Cardiac muscle cell (in vitro differentiated cells and primary cell): ENCODE measurements around the gene ZNF770. TPM values are rescaled to one million over a fixed set of nuclear protein-coding genes. Genes with fewer than 3 reads are reported as not detected.
A peak's percentile ranks its signal among the peaks of the same experiment; 100 is the strongest.

Experiments
- DNase-seq, 2 donors: peaks; one replicate each; pipeline versions ENCODE4 v3.0.0 to v3.0.0-alpha.2; 2010 to 2017; ENCODE audit warnings: low read depth in 1 of 2, low spot score in 1 of 2
- H3K27ac ChIP-seq: fragments of 200-600 bp; sonication (generic); 2 replicates; pipeline ENCODE4 v1.5.1; 2016
- H3K27me3 ChIP-seq: fragments of 200-600 bp; sonication (generic); 2 replicates; pipeline ENCODE4 v1.6.0; 2016; ENCODE audit warnings: control low read depth
- H3K36me3 ChIP-seq: fragments of 200-600 bp; sonication (generic); 2 replicates; pipeline ENCODE4 v1.5.1; 2016; ENCODE audit warnings: control low read depth
- H3K4me1 ChIP-seq: fragments of 200-600 bp; sonication (generic); 2 replicates; pipeline ENCODE4 v1.8.1; 2017; ENCODE audit warnings: low read depth, mild to moderate bottlenecking, mixed run types
- H3K4me3 ChIP-seq: fragments of 200-600 bp; sonication (generic); 2 replicates; pipeline ENCODE4 v1.5.1; 2016; ENCODE audit warnings: mild to moderate bottlenecking
- H3K9me3 ChIP-seq: fragments of 200-600 bp; sonication (generic); 2 replicates; pipeline ENCODE4 v1.5.1; 2017; ENCODE audit warnings: low read depth, mild to moderate bottlenecking, control low read depth
- polyA plus RNA-seq: library from polyadenylated mRNA; unstranded; fragments of >200 nt; fragmentation: Nextera tagmentation; extraction: Ambion mirVana; gene quantifications from 2 replicates; pipeline ENCODE4 v1.2.1, GENCODE V29; 2016
- total RNA-seq: library from RNA; depleted of rRNA; stranded (reverse); fragments of >200 nt; gene quantifications from 2 replicates; pipeline ENCODE4 v1.2.3, GENCODE V29; 2016
- TF ChIP-seq, protein P1 (sequence below): IDR thresholded peaks from 2 replicates; pipeline ENCODE4 v1.5.1; 2012; ENCODE audit warnings: low read depth, mild to moderate bottlenecking, low read length

ZNF770 gene
- total and polyA plus RNA-seq, 2 experiments from 2014 or later = 28.9 to 53.8 TPM

- TF ChIP-seq, protein P1, sequence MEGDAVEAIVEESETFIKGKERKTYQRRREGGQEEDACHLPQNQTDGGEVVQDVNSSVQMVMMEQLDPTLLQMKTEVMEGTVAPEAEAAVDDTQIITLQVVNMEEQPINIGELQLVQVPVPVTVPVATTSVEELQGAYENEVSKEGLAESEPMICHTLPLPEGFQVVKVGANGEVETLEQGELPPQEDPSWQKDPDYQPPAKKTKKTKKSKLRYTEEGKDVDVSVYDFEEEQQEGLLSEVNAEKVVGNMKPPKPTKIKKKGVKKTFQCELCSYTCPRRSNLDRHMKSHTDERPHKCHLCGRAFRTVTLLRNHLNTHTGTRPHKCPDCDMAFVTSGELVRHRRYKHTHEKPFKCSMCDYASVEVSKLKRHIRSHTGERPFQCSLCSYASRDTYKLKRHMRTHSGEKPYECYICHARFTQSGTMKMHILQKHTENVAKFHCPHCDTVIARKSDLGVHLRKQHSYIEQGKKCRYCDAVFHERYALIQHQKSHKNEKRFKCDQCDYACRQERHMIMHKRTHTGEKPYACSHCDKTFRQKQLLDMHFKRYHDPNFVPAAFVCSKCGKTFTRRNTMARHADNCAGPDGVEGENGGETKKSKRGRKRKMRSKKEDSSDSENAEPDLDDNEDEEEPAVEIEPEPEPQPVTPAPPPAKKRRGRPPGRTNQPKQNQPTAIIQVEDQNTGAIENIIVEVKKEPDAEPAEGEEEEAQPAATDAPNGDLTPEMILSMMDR = no peak
- Histone ChIP-seq H3K36me3 (peaks cover 4% of the 10 kb centered on the region), H3K27me3 (no peaks in the 10 kb centered on the region), H3K4me1 (peaks cover 23% of the 10 kb centered on the region), H3K27ac (peak overlapping the region; percentile 98), H3K9me3 (no peaks in the 10 kb centered on the region), H3K4me3 (peak overlapping the region; percentile 83)
- DNase-seq = no peak
Measured at GRCh38 chr15:34987609-34988026, 469 bp downstream of the ZNF770 start.

DNA sequence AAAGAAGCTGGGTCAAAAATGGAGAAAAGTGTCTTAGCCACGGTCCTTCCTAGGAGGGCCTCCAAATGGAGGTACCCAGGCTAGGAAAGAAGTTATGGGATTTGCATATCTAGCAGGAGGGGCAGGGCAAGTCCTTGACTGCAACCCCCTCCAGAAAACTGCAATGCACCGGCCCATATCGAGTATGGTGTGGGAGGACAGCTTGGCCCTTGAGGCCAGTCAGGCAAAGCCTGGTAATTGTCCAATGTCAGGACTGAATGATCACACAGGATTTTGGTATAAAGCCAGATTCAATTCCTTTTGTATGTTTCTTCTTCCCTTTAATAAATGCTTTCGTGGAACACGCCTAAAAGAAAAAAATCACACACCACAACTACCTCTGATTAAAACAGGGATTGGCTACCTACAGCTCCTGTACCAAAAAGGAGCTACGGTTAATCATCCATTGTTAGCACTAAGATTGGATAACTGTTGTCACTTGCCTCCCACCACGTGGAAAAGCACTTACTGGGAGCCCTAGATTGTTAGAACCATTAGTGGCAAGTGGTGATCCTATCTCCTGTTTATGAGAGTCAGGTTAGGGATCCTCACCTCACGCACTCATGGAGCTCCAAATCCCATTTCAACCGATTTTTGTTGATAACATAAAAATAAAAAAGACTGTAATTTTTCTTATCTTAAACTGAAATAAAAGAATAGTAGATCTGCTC is 1.2 kb downstream of the ZNF770 start:
- TF ChIP-seq, protein P1 = no peak
- H3K4me1 ChIP-seq = peaks cover 23% of the 10 kb centered on the region
- H3K9me3 ChIP-seq = no peaks in the 10 kb centered on the region
- peak overlapping the region; percentile 83 for H3K4me3 ChIP-seq
- H3K27ac ChIP-seq = peak overlapping the region; percentile 98
- DNase-seq = peak in 1 of 2 donors; percentile 30
- H3K36me3 ChIP-seq = peaks cover 8% of the 10 kb centered on the region
- no peaks in the 10 kb centered on the region for H3K27me3 ChIP-seq

DNA sequence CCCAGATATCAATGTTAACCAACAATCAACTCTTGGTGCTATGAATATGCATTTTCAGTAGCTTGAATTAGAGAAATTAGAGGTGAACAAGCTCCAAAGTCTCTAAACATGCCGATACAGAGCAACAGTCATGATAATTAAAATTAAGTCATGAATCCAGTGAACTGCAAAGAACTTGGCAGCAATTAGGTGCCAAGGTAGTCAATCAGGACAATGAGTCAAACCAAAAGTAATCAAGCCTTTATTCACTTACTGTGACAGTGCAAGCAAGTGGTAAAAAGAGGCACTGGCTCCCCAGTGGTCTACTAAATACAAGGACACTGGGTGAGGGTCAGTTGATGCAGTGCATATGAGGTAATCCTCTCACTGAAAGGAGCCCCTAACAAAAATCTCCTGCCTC is 1.8 kb downstream of the ZNF770 start:
- Histone ChIP-seq H3K27me3 (no peaks in the 10 kb centered on the region), H3K36me3 (peaks cover 13% of the 10 kb centered on the region), H3K4me1 (peaks cover 23% of the 10 kb centered on the region), H3K27ac (peak overlapping the region; percentile 98), H3K9me3 (no peaks in the 10 kb centered on the region), H3K4me3 (peak overlapping the region; percentile 83)
- no peak for DNase-seq
- TF ChIP-seq, protein P1 = no peak

- H3K27me3 ChIP-seq = no peaks in the 10 kb centered on the region
- H3K36me3 ChIP-seq = peaks cover 13% of the 10 kb centered on the region
- no peak overlapping the region for H3K4me3 ChIP-seq
- peak; percentile 40 to 65 for DNase-seq
- no peaks in the 10 kb centered on the region for H3K9me3 ChIP-seq
- H3K27ac ChIP-seq = peak overlapping the region; percentile 34
- peaks cover 23% of the 10 kb centered on the region for H3K4me1 ChIP-seq
- TF ChIP-seq, protein P1 = no peak
Measured at GRCh38 chr15:34984889-34985630, 3.0 kb downstream of the ZNF770 start.

DNA sequence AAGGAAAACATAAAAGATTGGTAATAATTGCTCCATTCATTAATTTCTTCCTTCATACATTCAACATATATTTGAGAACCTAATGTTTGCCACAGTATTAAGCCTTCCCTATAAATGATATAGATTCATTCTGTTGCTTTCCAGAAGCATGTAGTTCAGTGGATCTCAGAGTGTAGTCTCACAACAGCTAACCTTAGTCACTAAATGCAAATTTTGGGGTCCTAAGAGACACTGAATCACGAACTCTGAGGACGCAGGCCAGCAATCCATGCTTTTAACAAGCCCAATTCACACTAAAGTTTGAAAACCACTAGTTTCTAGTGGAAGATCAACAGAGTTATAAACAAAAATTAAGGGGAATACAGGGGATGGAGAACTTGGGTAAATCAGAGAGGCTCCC is 11.3 kb downstream of the ZNF770 start:
- TF ChIP-seq, protein P1 = no peak
- DNase-seq = no peak
- H3K4me3 ChIP-seq = no peak overlapping the region
- peaks cover 3% of the 10 kb centered on the region for H3K36me3 ChIP-seq
- H3K27me3 ChIP-seq = no peaks in the 10 kb centered on the region
- H3K9me3 ChIP-seq = no peaks in the 10 kb centered on the region
- H3K4me1 ChIP-seq = peaks cover 17% of the 10 kb centered on the region
- H3K27ac ChIP-seq = no peak overlapping the region
